HL-60/S4 (cell line): Measurements from ENCODE around the gene RBP5.

Experiments used
- in situ Hi-C: fragments of 300-500 bp; cut with MboI; formaldehyde crosslinking; loops from 2 replicates; pipeline ENCODE4 v1.14.3; 2022; ENCODE audit warnings: low sequenced_read_pairs

RBP5 gene

GRCh38 chr12:7106082-7106481 is 22.6 kb downstream of the RBP5 start:
- in situ Hi-C loops = loop anchor here (25.0 kb wide), 1 partner anchor 169 kb away; the partner anchor contains the start of genes ATN1, C12orf57 and RNU7-1

- in situ Hi-C loops = loop anchor here (25.0 kb wide), 1 partner anchor 167 kb away; the partner anchor contains the start of genes ATN1, C12orf57 and RNU7-1
These were observed 24.7 kb downstream of the RBP5 start for GRCh38 chr12:7103837-7104584.

GRCh38 chr12:7102582-7102981 is 26.1 kb downstream of the RBP5 start:
- in situ Hi-C loops = loop anchor here (25.0 kb wide), 1 partner anchor 165 kb away; the partner anchor contains the start of genes ATN1, C12orf57 and RNU7-1

GRCh38 chr12:7101694-7102131 is 27.0 kb downstream of the RBP5 start:
- in situ Hi-C loops = loop anchor here (25.0 kb wide), 1 partner anchor 164 kb away; the partner anchor contains the start of genes ATN1, C12orf57 and RNU7-1

- in situ Hi-C loops = loop anchor here (25.0 kb wide), 1 partner anchor 164 kb away; the partner anchor contains the start of genes ATN1, C12orf57 and RNU7-1
These were observed 27.5 kb downstream of the RBP5 start for GRCh38 chr12:7101047-7101693.

- in situ Hi-C loops = loop anchor here (25.0 kb wide), 1 partner anchor 163 kb away; the partner anchor contains the start of genes ATN1, C12orf57 and RNU7-1
These were observed 28.4 kb downstream of the RBP5 start for GRCh38 chr12:7100239-7100638.

GRCh38 chr12:7099290-7099996 is 29.2 kb downstream of the RBP5 start:
- in situ Hi-C loops = no loop called here

GRCh38 chr12:7096979-7097378 is 31.7 kb downstream of the RBP5 start:
- in situ Hi-C loops = no loop called here

GRCh38 chr12:7096006-7096932 is 32.4 kb downstream of the RBP5 start:
- in situ Hi-C loops = no loop called here

GRCh38 chr12:7093892-7094291 is 34.8 kb downstream of the RBP5 start:
- in situ Hi-C loops = no loop called here

GRCh38 chr12:7093486-7093885 is 35.2 kb downstream of the RBP5 start:
- in situ Hi-C loops = no loop called here

GRCh38 chr12:7092986-7093460 is 35.7 kb downstream of the RBP5 start:
- in situ Hi-C loops = no loop called here

GRCh38 chr12:7092229-7092985 is 36.3 kb downstream of the RBP5 start, which contains the start of gene C1R:
Gene C1R, minus strand, starts transcription at chr12:7092445. Its CDS starts 57 bp downstream, at chr12:7092388.
- in situ Hi-C loops = no loop called here

GRCh38 chr12:7091660-7092228 is 36.9 kb downstream of the RBP5 start:
- in situ Hi-C loops = no loop called here

GRCh38 chr12:7091171-7091570 is 37.5 kb downstream of the RBP5 start:
- in situ Hi-C loops = no loop called here

- in situ Hi-C loops = no loop called here
These were observed 38.3 kb downstream of the RBP5 start for GRCh38 chr12:7090222-7090998.

GRCh38 chr12:7089196-7089871 is 39.4 kb downstream of the RBP5 start:
- in situ Hi-C loops = no loop called here
